ENCODE measurements around the gene TNFAIP8L2.

Gene TNFAIP8L2

DNA sequence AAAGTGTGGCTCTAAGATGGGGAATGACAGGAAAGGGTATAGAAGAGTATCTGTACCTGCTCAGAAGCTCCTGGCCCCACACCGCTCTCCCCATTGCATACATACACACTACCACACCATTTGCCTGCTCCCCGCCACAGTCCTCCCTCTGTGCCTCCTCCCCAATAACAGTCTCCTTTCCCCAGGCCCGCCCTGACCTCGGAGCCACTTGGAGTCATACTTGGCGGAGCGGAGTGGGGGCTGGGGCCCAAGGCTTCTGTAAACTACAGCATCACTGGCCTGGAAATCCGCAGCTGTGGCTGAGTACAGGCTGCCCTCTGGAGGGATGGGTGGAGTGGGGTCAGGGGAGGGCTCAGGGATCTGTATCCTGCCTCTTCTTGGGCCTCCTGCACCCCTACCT lies 18.7 kb upstream of the TNFAIP8L2 start:
- TF ChIP-seq, protein P1, sequence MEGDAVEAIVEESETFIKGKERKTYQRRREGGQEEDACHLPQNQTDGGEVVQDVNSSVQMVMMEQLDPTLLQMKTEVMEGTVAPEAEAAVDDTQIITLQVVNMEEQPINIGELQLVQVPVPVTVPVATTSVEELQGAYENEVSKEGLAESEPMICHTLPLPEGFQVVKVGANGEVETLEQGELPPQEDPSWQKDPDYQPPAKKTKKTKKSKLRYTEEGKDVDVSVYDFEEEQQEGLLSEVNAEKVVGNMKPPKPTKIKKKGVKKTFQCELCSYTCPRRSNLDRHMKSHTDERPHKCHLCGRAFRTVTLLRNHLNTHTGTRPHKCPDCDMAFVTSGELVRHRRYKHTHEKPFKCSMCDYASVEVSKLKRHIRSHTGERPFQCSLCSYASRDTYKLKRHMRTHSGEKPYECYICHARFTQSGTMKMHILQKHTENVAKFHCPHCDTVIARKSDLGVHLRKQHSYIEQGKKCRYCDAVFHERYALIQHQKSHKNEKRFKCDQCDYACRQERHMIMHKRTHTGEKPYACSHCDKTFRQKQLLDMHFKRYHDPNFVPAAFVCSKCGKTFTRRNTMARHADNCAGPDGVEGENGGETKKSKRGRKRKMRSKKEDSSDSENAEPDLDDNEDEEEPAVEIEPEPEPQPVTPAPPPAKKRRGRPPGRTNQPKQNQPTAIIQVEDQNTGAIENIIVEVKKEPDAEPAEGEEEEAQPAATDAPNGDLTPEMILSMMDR (IDR thresholded peaks at IDR 0.05; ENCODE audit: low read depth, low read length, missing control alignments), result no peak
- no peak for DNase-seq (ENCODE audit: low read depth)
- no peak overlapping the region for H3K4me3 ChIP-seq (ENCODE audit: low read depth, low read length)

DNA sequence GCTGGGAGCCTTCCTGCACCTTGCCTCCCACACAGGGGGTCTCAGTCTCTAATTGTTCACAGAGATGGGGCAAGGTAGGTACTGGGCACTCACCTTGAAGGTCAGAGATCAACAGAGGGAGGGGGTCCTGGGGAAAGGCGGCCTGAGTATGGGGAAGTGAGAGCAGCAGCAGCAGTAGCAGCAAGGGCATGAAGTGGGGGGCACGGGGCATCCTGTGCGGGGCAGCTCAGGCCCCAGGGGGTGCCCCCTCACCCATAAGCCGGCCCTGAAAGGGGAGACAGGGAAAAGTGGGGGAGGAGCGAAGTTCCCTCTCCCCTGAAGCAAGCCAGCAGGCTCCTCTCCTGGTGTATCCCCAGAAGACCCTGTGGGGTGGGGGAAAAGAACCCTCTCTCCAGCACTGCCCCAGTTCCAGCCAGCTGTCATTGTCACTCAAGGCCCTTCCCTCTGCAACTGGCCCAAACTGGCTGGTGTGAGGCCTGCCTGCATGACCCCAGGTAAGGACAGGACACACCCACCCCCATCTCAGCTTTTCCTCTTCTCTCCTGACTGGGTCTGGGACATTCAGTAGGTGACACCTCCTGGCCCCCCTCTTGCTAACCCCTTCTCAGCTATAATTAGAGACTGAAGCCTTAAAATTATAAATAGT lies 13.9 kb upstream of the TNFAIP8L2 start:
- no peak overlapping the region for H3K4me3 ChIP-seq (ENCODE audit: low read depth, low read length)
- TF ChIP-seq, protein P1 (IDR thresholded peaks at IDR 0.05; ENCODE audit: low read depth, low read length, missing control alignments), result no peak
- DNase-seq (ENCODE audit: low read depth), result no peak

DNA sequence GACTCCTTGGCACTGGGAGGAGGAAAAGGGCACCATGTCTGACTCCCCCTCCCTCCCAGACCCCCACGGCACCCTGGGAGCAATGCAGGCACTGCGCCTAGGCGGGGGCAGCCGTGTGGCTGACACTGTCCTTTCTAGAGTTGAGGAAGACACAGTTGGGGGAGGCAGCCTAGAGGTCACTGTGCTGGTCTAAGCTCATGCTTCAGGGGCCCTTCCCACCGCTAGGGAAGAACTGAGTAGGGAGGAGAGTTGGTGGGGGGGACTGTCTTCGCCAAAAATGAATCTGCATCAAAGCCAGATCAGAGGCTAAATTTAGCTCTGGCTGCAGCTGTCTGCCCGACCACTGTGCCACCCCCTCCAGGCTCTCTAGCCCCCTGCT lies 13.4 kb upstream of the TNFAIP8L2 start:
- TF ChIP-seq, protein P1 (IDR thresholded peaks at IDR 0.05; ENCODE audit: low read depth, low read length, missing control alignments), result no peak
- no peak for DNase-seq (ENCODE audit: low read depth)
- H3K4me3 ChIP-seq (ENCODE audit: low read depth, low read length), result no peak overlapping the region

DNA sequence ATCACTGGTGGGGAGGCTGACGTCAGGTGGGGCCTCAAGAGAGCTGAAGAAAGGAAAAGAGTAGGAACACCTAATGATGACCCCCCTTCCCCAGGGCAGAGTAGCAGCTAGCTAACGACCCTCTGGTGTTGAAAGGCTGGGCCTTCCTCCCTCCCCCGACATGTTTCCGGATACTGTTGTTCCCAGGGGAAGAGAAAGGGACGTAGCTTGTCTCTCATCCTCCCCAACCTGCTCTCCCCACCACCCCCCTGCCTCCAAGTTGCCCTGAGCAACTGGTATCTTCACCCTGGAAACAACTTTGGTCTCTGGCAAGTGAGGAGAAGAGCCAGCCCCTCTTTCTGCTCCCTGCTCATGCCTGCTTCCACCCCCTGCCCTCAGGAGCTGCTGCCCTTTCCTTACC lies 12.5 kb upstream of the TNFAIP8L2 start:
- TF ChIP-seq, protein P1 (IDR thresholded peaks at IDR 0.05; ENCODE audit: low read depth, low read length, missing control alignments), result no peak
- H3K4me3 ChIP-seq (ENCODE audit: low read depth, low read length), result no peak overlapping the region
- DNase-seq (ENCODE audit: low read depth), result no peak

DNA sequence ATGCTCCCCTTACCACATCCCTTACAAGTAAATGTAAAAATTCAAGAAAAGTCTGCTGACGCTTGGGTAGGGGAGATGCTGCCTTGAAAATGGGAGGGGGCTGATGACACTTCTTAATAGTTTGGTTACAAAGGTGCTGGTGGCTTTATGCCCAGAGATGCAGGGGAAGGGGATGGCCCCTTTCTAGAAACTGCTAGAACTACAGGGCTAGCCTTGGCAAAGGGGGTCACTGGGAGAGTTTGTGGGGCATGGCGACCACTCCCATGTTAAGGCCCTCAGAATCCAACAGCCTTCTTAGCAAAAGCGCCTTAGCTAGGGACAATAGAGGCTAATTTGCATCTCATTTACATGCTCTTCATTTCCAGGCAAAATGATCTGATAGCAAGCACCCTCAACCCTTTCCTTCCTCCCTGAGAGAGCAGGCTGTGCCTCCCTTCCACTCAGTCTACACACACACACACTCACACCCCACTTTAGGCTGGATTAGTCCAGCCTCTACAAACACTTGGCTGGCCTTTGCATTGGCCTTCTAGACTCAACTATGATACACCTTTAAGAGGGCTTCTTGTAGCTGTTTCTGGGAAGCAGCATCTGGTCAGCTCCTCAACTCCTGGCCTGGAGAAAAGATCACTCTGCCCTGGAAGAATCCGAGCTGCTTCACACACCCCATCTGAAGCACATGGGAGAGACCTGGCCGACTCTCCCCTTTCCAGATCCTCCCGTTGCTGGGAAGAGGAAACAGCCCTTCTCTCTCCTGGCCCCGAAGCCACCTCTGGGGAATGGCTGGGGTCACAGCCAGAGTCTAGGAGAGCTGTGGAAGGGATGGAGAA lies 11.8 kb upstream of the TNFAIP8L2 start:
- H3K4me3 ChIP-seq (ENCODE audit: low read depth, low read length), result no peak overlapping the region
- TF ChIP-seq, protein P1 (IDR thresholded peaks at IDR 0.05; ENCODE audit: low read depth, low read length, missing control alignments), result no peak
- DNase-seq (ENCODE audit: low read depth), result no peak

DNA sequence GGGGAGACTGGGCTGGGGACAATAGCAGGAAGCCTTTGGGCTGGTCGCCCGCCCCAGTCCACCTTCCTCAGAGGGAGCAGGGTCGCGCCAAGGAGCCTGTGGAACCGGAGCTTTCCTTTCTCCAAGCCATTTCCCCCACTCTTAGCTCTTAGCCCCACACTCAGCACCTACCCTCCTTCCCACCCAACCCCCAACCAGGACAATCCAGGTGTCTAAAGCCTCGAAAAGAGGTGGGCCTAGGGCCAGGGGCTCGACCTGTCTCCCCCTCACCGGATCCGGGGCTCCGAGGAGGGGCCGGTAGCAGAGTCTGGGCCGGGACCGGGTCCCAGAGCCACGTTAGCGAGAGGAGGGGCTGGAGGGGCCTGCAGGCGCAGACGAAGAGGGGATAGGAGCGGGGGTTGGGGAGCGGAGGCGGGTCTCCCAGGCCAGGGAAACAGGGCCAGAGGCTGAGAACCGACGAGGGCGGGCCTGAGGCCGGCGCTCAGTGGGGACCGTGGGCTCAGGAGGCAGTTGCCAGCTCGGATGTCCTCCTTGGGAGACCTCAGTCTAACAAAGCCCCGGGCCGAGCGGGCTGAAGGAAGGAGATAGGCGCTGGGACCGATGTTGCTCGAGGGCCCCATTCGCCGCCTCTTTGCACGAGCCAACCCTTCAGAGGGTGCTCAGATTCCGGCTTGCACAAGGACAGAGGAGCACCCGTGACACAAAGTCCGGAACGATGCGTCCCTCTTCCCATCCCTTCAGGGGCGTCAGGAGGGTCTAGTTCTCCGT lies 11.0 kb upstream of the TNFAIP8L2 start:
- H3K4me3 ChIP-seq (ENCODE audit: low read depth, low read length), result no peak overlapping the region
- no peak for DNase-seq (ENCODE audit: low read depth)
- TF ChIP-seq, protein P1 (IDR thresholded peaks at IDR 0.05; ENCODE audit: low read depth, low read length, missing control alignments), result no peak

Measured in GM12864 (cell line).